ENCODE data around the gene NRXN3.

Gene NRXN3

DNA sequence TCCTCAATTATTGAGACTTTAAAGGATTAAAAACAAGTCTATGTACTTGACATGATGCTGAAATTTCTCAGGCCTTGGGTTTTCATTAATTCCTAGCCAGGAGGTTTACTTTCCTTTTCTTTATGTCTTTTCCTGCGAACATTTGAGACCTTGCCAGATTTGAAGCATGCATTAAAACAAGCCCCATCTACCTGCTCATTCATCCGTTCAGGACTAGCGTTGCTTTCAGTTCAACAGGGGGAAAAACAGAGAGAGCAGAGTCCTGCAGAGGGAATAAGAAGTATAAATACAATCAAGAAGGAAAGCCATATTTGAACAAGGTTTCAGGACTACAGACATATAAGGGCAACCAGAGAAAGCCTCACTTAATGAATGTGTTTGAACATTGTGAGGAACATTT lies 1498.8 kb downstream of the NRXN3 start:
- DNase-seq (ENCODE audit: extremely low read depth, low read depth) = no peak
- H3K4me3 ChIP-seq (replicated peaks; ENCODE audit: low read depth, low read length) = no peak overlapping the region
- TF ChIP-seq, protein P1, sequence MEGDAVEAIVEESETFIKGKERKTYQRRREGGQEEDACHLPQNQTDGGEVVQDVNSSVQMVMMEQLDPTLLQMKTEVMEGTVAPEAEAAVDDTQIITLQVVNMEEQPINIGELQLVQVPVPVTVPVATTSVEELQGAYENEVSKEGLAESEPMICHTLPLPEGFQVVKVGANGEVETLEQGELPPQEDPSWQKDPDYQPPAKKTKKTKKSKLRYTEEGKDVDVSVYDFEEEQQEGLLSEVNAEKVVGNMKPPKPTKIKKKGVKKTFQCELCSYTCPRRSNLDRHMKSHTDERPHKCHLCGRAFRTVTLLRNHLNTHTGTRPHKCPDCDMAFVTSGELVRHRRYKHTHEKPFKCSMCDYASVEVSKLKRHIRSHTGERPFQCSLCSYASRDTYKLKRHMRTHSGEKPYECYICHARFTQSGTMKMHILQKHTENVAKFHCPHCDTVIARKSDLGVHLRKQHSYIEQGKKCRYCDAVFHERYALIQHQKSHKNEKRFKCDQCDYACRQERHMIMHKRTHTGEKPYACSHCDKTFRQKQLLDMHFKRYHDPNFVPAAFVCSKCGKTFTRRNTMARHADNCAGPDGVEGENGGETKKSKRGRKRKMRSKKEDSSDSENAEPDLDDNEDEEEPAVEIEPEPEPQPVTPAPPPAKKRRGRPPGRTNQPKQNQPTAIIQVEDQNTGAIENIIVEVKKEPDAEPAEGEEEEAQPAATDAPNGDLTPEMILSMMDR (IDR thresholded peaks at IDR 0.05; ENCODE audit: low read depth, low read length, missing control alignments) = no peak

DNA sequence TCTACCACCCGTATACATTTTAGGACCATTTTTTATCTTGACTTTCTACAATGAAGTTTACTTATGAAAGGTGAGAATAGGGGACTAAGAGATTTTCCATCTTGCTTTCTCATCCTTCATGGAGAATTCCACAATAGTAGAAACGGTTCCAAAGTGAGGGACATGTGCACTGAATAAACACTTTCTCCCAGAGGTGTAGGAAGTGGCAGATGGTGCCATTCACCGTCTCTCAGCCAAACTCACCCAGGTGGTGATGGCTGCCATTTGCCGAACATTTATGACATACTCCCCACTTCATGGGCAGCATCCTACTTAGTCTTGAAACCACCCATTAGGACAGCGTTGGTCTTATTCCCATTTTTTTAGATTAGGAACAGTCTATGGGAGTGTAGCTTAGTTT lies 1500.6 kb downstream of the NRXN3 start:
- no peak overlapping the region for H3K4me3 ChIP-seq (replicated peaks; ENCODE audit: low read depth, low read length)
- DNase-seq (ENCODE audit: extremely low read depth, low read depth) = no peak
- TF ChIP-seq, protein P1 (IDR thresholded peaks at IDR 0.05; ENCODE audit: low read depth, low read length, missing control alignments) = no peak

- DNase-seq (ENCODE audit: extremely low read depth, low read depth) = no peak
- TF ChIP-seq, protein P1 (IDR thresholded peaks at IDR 0.05; ENCODE audit: low read depth, low read length, missing control alignments) = no peak
- H3K4me3 ChIP-seq (replicated peaks; ENCODE audit: low read depth, low read length) = no peak overlapping the region
Measured at GRCh38 chr14:79680087-79680486, 1509.9 kb downstream of the NRXN3 start.

DNA sequence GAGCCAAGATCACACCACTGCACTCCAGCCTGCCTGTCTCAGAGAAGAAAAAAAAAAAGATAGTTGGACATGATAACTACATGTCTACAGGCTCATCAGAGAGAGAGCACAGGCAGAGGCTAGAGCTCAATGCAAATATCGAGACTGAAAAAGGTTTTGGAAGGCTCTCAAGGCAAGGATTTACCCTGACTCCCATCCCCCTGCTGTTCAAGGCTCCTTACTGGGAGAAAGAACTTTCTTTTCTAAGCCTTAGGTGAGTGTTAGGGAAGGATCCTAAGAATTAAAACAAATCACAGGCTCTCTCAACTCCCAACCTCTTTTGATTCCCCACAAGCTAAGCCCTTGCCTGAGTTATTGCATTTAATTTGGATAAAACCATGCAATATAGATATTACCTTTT lies 1516.0 kb downstream of the NRXN3 start:
- no peak overlapping the region for H3K4me3 ChIP-seq (replicated peaks; ENCODE audit: low read depth, low read length)
- no peak for DNase-seq (ENCODE audit: extremely low read depth, low read depth)
- TF ChIP-seq, protein P1 (IDR thresholded peaks at IDR 0.05; ENCODE audit: low read depth, low read length, missing control alignments) = no peak

- TF ChIP-seq, protein P1 (IDR thresholded peaks at IDR 0.05; ENCODE audit: low read depth, low read length, missing control alignments) = no peak
- DNase-seq (ENCODE audit: extremely low read depth, low read depth) = no peak
- no peak overlapping the region for H3K4me3 ChIP-seq (replicated peaks; ENCODE audit: low read depth, low read length)
Measured at GRCh38 chr14:79690960-79691359, 1520.8 kb downstream of the NRXN3 start.

GRCh38 chr14:79693935-79694334 lies 1523.8 kb downstream of the NRXN3 start:
- TF ChIP-seq, protein P1 (IDR thresholded peaks at IDR 0.05; ENCODE audit: low read depth, low read length, missing control alignments) = no peak
- DNase-seq (ENCODE audit: extremely low read depth, low read depth) = no peak
- no peak overlapping the region for H3K4me3 ChIP-seq (replicated peaks; ENCODE audit: low read depth, low read length)

DNA sequence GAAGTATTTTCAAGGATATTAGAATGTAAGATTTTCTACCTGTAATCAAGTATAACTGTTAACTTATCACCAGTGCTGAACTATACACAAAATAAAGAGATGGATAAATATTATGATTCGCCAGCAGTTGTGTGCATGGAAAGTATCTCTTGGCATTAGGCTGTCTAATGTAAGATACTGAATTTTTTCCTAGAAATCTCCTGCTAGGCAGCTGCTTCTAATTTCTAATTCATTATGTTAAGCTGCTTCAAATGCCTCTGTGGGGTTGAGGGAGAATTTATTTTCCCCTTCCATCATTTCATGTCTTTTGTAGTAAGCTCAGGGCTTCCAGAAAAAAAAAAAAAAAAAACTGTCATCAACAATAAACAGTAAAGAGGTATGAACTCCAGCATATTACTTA lies 1525.1 kb downstream of the NRXN3 start:
- TF ChIP-seq, protein P1 (IDR thresholded peaks at IDR 0.05; ENCODE audit: low read depth, low read length, missing control alignments) = no peak
- H3K4me3 ChIP-seq (replicated peaks; ENCODE audit: low read depth, low read length) = no peak overlapping the region
- DNase-seq (ENCODE audit: extremely low read depth, low read depth) = no peak

All from HFF-Myc (cell line).